K562 (cell line): ENCODE data around the gene CCNL2. TPM values are rescaled to one million over a fixed set of nuclear protein-coding genes. Genes with fewer than 3 reads are reported as not detected.

Experiments used
- BCOR ChIP-seq: fragments of 450-650 bp; IDR thresholded peaks from 2 replicates; pipeline ENCODE4 v1.6.1; 2016
- CBX5 ChIP-seq: IDR thresholded peaks from 2 replicates; pipeline ENCODE4 v1.6.1; 2014; ENCODE audit warnings: low read depth, borderline replicate concordance
- CLOCK ChIP-seq: fragments of 250-450 bp; sonication (Bioruptor Pico); IDR thresholded peaks from 2 replicates; pipeline ENCODE4 v1.4.0; 2020; ENCODE audit warnings: mild to moderate bottlenecking, moderate library complexity, borderline replicate concordance
- DACH1 ChIP-seq: fragments of 450-650 bp; IDR thresholded peaks from 2 replicates; pipeline ENCODE4 v1.6.1; 2018; ENCODE audit not compliant: partially characterized antibody
- GTF2F1 ChIP-seq: IDR thresholded peaks from 2 replicates; pipeline ENCODE4 v1.6.1; 2011; ENCODE audit warnings: low read depth, low read length, improper control_type of control experiment
- KDM4B ChIP-seq, 2 experiments: fragments of 450-650 bp in 1 of 2; sonication (generic) in 1 of 2; IDR thresholded peaks; 2 replicates each; pipeline ENCODE4 v1.6.1; 2016 to 2017; ENCODE audit warnings: borderline replicate concordance in 2 of 2, antibody characterized with exemption in 1 of 2, low read depth in 1 of 2, mild to moderate bottlenecking in 1 of 2
- NCOA4 ChIP-seq: fragments of 450-650 bp; IDR thresholded peaks from 2 replicates; pipeline ENCODE4 v1.6.1; 2018; ENCODE audit warnings: mild to moderate bottlenecking; ENCODE audit not compliant: partially characterized antibody
- PML ChIP-seq: IDR thresholded peaks from 2 replicates; pipeline ENCODE4 v1.6.1; 2012; ENCODE audit warnings: low read length, inconsistent platforms
- SAP30 ChIP-seq: fragments of 200-600 bp; sonication (generic); IDR thresholded peaks from 2 replicates; pipeline ENCODE4 v1.6.1; 2012; ENCODE audit warnings: borderline replicate concordance, low read depth, mild to moderate bottlenecking, moderate library complexity, low read length, control low read depth, inconsistent platforms; ENCODE audit not compliant: insufficient read depth, poor library complexity, severe bottlenecking
- SIN3B ChIP-seq: fragments of 450-650 bp; IDR thresholded peaks from 2 replicates; pipeline ENCODE4 v1.6.1; 2017; ENCODE audit warnings: low read depth, mild to moderate bottlenecking, moderate library complexity
- STAT6 ChIP-seq: sonication (generic); formaldehyde crosslinking; IDR thresholded peaks from 2 replicates; pipeline ENCODE4 v1.8.1; 2023; ENCODE audit warnings: mild to moderate bottlenecking, missing genetic modification reagents
- THRB ChIP-seq: fragments of 450-650 bp; formaldehyde crosslinking; conservative IDR thresholded peaks from 2 replicates; pipeline ENCODE4 v1.4.0; 2022; ENCODE audit warnings: mild to moderate bottlenecking, missing genetic modification characterization
- ZNF75A ChIP-seq: fragments of 450-650 bp; formaldehyde crosslinking; IDR thresholded peaks from 2 replicates; pipeline ENCODE4 v1.4.0; 2020; ENCODE audit warnings: mild to moderate bottlenecking
- polyA plus RNA-seq, 8 experiments: library from polyadenylated mRNA; depleted of rRNA in 4 of 8; stranded (reverse) in 5 of 8; unstranded in 3 of 8; fragments of >200 nt; fragmentation: Nextera tagmentation in 2 of 8; fragmentation: Illumina TruSeq in 1 of 8; extraction: Ambion mirVana in 2 of 8; extraction: Trizol in 1 of 8; gene quantifications; 2 replicates each; pipeline versions ENCODE4 v1.2.1 to v1.2.3, GENCODE V29; 2011 to 2014; ENCODE audit warnings: inconsistent platforms in 1 of 8, missing spikeins in 1 of 8
- total RNA-seq, 7 experiments: library from RNA; depleted of rRNA in 6 of 7; stranded (reverse); fragments of >200 nt in 6 of 7; fragmentation: Illumina TruSeq in 2 of 7; extraction: Trizol in 2 of 7; gene quantifications; 2 replicates each; pipeline versions ENCODE4 v1.2.1 to v1.2.3, GENCODE V29; 2011 to 2021; ENCODE audit warnings: low replicate concordance in 1 of 7
- TF ChIP-seq, protein P1 (sequence below): fragments of 200-400 bp; formaldehyde crosslinking; IDR thresholded peaks from 2 replicates; pipeline ENCODE4 v1.6.1; 2017; ENCODE audit warnings: mild to moderate bottlenecking, low read depth, low read length, moderate library complexity
- TF ChIP-seq, protein P2 (sequence below): sonication (generic); formaldehyde crosslinking; IDR thresholded peaks from 2 replicates; pipeline ENCODE4 v1.8.0; 2022; ENCODE audit warnings: mild to moderate bottlenecking, missing genetic modification reagents

Gene CCNL2
- total and polyA plus RNA-seq, 9 of the 15 experiments (the other 6 are each of a cell fraction or from before 2014, with no cell fraction given), result 2.8 to 287 (median 94.5) TPM

DNA sequence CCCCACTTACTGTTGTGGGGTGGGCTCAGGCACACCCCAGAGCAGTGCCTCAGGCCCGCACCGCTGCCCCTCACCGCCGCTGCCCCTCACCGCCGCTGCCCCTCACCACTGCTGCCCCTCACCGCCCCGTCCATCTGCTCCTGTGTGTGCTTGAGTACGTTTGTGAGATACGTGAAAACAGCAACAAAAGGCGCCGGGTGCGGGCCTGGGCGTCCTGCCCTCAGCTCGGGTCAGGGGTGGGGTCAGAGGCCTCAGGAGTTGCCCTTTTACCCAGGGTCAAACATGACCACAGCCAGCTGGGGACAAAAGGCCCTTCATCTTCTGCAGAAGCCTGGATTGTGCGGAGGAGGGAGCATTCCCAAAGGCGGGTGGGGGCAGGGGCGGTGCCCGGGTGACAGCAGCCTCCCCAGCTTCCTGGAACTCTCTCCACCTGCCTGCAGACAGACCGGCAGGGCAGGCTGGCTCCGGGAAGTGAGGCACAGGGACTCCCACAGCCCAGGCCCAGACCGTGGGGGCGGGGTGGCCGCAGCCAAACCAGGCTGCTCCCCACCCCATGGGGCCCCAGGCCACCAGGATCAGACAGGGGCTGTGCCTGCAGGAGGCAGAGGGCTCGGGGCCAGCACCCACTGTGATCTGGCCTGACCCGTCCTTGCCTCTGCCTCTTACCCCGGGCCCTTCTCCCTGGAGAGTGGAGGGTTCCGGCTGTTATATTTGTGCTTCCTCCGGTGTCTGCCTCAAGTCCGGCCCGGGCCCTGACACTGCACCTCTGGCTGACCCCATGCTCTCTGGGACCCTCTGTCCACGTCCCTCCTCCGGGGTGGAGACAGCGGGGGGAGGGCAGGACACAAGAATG lies 34.0 kb upstream of the CCNL2 start (continued):
- TF ChIP-seq DACH1, result peak; percentile 55
- TF ChIP-seq, protein P1, sequence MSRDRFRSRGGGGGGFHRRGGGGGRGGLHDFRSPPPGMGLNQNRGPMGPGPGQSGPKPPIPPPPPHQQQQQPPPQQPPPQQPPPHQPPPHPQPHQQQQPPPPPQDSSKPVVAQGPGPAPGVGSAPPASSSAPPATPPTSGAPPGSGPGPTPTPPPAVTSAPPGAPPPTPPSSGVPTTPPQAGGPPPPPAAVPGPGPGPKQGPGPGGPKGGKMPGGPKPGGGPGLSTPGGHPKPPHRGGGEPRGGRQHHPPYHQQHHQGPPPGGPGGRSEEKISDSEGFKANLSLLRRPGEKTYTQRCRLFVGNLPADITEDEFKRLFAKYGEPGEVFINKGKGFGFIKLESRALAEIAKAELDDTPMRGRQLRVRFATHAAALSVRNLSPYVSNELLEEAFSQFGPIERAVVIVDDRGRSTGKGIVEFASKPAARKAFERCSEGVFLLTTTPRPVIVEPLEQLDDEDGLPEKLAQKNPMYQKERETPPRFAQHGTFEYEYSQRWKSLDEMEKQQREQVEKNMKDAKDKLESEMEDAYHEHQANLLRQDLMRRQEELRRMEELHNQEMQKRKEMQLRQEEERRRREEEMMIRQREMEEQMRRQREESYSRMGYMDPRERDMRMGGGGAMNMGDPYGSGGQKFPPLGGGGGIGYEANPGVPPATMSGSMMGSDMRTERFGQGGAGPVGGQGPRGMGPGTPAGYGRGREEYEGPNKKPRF, result no peak
- no peak for TF ChIP-seq GTF2F1
- no peak for TF ChIP-seq CLOCK (CRISPR knock-in tag)
- 0 out of 2 replicates have a peak, but pooled peaks have one; percentile 53 for TF ChIP-seq PML
- TF ChIP-seq CBX5, result no peak
- TF ChIP-seq STAT6 (CRISPR knock-in tag), result no peak
- no peak for TF ChIP-seq NCOA4
- TF ChIP-seq THRB (CRISPR knock-in tag), result peak; percentile 63; the same call in 1 of the 2 replicates
- no peak for TF ChIP-seq SIN3B
- TF ChIP-seq, protein P2, sequence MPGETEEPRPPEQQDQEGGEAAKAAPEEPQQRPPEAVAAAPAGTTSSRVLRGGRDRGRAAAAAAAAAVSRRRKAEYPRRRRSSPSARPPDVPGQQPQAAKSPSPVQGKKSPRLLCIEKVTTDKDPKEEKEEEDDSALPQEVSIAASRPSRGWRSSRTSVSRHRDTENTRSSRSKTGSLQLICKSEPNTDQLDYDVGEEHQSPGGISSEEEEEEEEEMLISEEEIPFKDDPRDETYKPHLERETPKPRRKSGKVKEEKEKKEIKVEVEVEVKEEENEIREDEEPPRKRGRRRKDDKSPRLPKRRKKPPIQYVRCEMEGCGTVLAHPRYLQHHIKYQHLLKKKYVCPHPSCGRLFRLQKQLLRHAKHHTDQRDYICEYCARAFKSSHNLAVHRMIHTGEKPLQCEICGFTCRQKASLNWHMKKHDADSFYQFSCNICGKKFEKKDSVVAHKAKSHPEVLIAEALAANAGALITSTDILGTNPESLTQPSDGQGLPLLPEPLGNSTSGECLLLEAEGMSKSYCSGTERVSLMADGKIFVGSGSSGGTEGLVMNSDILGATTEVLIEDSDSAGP (CRISPR knock-in tag), result 0 out of 2 replicates have a peak, but pooled peaks have one; percentile 21
- no peak for TF ChIP-seq SAP30
- no peak for TF ChIP-seq BCOR
- 0 out of 4 replicates have a peak, but pooled peaks of 1 of the 2 experiments have one; percentile 58 for TF ChIP-seq KDM4B (IDR thresholded peaks at IDR 0.05; ENCODE audit: borderline replicate concordance in 2 of 2, low read depth in 1 of 2)
- peak; percentile 51; the same call in 1 of the 2 replicates for TF ChIP-seq ZNF75A (CRISPR knock-in tag)
